ENCODE results near the gene TTYH2. TPM values are rescaled to one million over a fixed set of nuclear protein-coding genes. Genes with fewer than 3 reads are reported as not detected.
"Not testable (repeated sequence)": the region's sequence is repeated elsewhere in the genome, so short reads cannot be mapped to it uniquely, and the experiment has no call there.

Gene TTYH2
- total RNA-seq, 1 donor from 2014 or later = 24.5 TPM

GRCh38 chr17:74259667-74260524, 46.5 kb downstream of the TTYH2 start:
- intact Hi-C loops (cut with micrococcal nuclease) = no loop called here

- intact Hi-C loops (cut with micrococcal nuclease) = no loop called here
Observed at GRCh38 chr17:74260525-74260850, 47.1 kb downstream of the TTYH2 start.

GRCh38 chr17:74262601-74263000, 49.2 kb downstream of the TTYH2 start:
- intact Hi-C loops (cut with micrococcal nuclease) = no loop called here

GRCh38 chr17:74267054-74267453, 53.7 kb downstream of the TTYH2 start:
- intact Hi-C loops (cut with micrococcal nuclease) = not testable (repeated sequence)

GRCh38 chr17:74267579-74267978, 54.2 kb downstream of the TTYH2 start:
- intact Hi-C loops (cut with micrococcal nuclease) = no loop called here

- intact Hi-C loops (cut with micrococcal nuclease) = no loop called here
Observed at GRCh38 chr17:74267987-74268499, 54.7 kb downstream of the TTYH2 start.

GRCh38 chr17:74268558-74268957, 55.2 kb downstream of the TTYH2 start:
- intact Hi-C loops (cut with micrococcal nuclease) = no loop called here

GRCh38 chr17:74270333-74270732, 57.0 kb downstream of the TTYH2 start:
- intact Hi-C loops (cut with micrococcal nuclease) = no loop called here

GRCh38 chr17:74271281-74271680, 57.9 kb downstream of the TTYH2 start:
- intact Hi-C loops (cut with micrococcal nuclease) = no loop called here

GRCh38 chr17:74271901-74272561, 58.7 kb downstream of the TTYH2 start:
- intact Hi-C loops (cut with micrococcal nuclease) = no loop called here

- intact Hi-C loops (cut with micrococcal nuclease) = no loop called here
Observed at GRCh38 chr17:74272731-74273201, 59.4 kb downstream of the TTYH2 start.

GRCh38 chr17:74274060-74274708, 60.8 kb downstream of the TTYH2 start, which contains the start of gene DNAI2:
Gene DNAI2 (plus strand): TSS chr17:74274234. CDS start chr17:74281818, 7,584 bp downstream.
- intact Hi-C loops (cut with micrococcal nuclease) = no loop called here

- intact Hi-C loops (cut with micrococcal nuclease) = no loop called here
Observed at GRCh38 chr17:74274709-74275340, 61.5 kb downstream of the TTYH2 start.

GRCh38 chr17:74276051-74276476, 62.7 kb downstream of the TTYH2 start:
- intact Hi-C loops (cut with micrococcal nuclease) = no loop called here

- intact Hi-C loops (cut with micrococcal nuclease) = no loop called here
Observed at GRCh38 chr17:74276541-74277009, 63.2 kb downstream of the TTYH2 start.

- intact Hi-C loops (cut with micrococcal nuclease) = no loop called here
Observed at GRCh38 chr17:74277935-74278334, 64.6 kb downstream of the TTYH2 start.

GRCh38 chr17:74279617-74280016, 66.2 kb downstream of the TTYH2 start:
- intact Hi-C loops (cut with micrococcal nuclease) = loop anchor here (10.0 kb wide), 1 partner anchor 235 kb away; no protein-coding TSS in a partner anchor

- intact Hi-C loops (cut with micrococcal nuclease) = loop anchor here (10.0 kb wide), 1 partner anchor 235 kb away; no protein-coding TSS in a partner anchor
Observed at GRCh38 chr17:74280093-74280513, 66.7 kb downstream of the TTYH2 start.

- intact Hi-C loops (cut with micrococcal nuclease) = loop anchor here (2.0 to 10.0 kb wide), 2 partner anchors 71 to 233 kb away; no protein-coding TSS in a partner anchor
Observed at GRCh38 chr17:74281799-74282198, 68.4 kb downstream of the TTYH2 start.

GRCh38 chr17:74282274-74282586, 68.9 kb downstream of the TTYH2 start:
- intact Hi-C loops (cut with micrococcal nuclease) = loop anchor here (2.0 to 10.0 kb wide), 2 partner anchors 71 to 233 kb away; no protein-coding TSS in a partner anchor
